NOMO-1 treated with dmso at 0.1 percent for 144 hours (cell line): Measurements from ENCODE around the gene ELOVL5.
"Not testable (repeated sequence)": the region's sequence is repeated elsewhere in the genome, so short reads cannot be mapped to it uniquely, and the experiment has no call there.

Source experiments
- DNase-seq: peaks from one replicate; lab custom pipeline; 2025; ENCODE audit not compliant: unreplicated experiment; lab: John Stamatoyannopoulos, UW

ELOVL5 gene

DNA sequence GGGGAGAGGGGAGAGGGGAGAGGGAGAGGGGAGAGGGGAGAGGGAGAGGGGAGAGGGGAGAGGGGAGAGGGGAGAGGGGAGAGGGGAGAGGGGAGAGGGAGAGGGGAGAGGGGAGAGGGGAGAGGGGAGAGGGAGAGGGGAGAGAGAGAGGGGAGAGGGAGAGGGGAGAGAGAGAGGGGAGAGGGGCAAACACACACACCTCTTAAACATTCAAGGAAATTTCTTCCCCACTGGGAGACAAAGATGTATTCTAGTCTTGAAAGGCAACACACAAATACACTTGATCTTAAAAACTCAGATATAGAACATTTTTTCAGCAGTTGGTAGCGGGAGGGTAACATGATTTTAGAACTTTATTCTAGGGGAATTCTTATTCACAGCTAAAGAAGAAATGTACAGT lies 42.5 kb downstream of the ELOVL5 start:
- not testable (repeated sequence) for DNase-seq

DNA sequence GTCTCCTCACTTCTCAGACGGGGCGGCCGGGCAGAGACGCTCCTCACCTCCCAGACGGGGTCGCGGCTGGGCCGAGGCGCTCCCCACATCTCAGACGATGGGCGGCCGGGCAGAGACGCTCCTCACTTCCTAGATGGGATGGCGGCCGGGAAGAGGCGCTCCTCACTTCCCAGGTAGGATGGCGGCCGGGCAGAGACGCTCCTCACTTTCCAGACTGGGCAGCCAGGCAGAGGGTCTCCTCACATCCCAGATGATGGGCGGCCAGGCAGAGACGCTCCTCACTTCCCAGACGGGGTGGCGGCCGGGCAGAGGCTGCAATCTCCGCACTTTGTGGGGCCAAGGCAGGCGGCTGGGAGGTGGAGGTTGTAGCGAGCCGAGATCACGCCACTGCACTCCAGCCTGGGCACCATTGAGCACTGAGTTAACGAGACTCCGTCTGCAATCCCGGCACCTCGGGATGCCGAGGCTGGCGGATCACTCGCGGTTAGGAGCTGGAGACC lies 43.2 kb downstream of the ELOVL5 start:
- DNase-seq: not testable (repeated sequence)

DNA sequence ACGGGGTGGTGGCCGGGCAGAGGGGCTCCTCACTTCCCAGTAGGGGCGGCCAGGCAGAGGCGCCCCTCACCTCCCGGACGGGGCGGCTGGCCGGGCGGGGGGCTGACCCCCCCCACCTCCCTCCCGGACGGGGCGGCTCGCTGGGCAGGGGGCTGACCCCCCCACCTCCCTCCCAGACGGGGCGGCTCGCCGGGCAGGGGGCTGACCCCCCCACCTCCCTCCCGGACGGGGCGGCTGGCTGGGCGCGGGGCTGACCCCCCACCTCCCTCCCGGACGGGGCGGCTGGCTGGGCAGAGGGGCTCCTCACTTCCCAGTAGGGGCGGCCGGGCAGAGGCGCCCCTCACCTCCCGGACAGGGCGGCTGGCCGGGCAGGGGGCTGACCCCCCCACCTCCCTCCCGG lies 43.8 kb downstream of the ELOVL5 start:
- DNase-seq: not testable (repeated sequence)

DNA sequence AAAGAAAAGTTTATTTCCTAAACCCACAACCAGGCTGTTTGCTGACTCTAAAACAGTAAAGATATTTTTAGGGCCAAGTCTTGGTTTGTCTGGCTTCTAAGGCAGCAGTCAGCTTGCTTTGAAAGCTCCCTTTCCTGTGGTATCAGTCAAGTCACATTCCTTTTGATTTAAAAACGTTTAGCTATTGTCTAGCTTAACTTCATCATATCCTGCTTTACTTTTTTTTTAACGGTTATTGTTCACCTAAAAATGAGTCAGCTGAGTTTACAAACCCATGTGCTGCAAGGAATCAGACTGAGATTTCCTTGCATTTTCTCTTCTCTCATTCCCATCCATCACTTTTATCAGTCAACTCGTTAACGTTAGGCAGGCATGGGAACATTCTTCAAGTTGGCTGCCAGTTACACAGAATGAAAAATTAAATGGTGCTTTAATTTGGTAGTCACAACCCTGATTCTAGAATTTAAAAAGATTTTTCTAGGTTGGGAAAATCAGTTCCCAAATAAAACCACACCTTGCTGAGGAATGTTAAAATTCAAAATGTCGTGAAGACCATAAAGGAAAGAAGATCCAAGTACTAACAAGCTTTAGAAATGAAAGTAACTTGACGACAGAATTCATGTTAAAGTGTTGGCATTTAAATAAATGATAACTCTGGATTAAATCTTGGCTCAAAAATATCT lies 45.9 kb downstream of the ELOVL5 start:
- DNase-seq: no peak

DNA sequence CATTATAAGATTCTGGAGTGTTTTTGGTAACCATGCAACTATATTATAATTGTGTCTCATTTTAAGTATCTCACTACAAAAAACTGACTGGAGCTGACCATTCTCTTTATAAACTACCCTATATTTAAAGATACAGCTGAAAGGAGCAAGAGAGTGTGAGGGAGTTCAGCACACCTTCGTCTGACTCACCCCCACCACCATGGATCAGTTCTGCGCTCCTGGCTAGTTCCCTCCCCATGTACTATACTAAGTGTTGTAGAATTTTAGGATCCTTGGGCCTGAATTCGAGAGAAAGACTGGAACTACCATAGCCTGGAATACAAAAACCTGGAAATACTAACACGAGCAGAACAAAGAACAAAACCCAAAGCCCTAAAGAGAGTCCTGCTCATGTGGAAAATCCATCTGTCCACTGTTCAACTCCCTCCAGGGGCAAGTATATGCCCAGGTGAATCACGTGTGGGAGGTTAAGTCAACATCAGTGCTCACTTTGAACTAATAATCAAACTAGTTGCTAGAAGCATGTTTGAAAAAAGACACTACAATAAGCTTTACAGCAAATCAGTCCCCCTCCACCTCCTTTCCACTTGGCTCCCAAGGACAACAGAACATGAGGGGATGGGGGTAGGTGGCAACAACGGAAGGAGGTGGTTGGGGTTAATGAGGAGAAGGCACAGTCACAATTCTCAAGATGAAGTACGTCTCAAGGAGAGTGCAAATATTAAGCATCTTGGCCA lies 46.8 kb downstream of the ELOVL5 start:
- DNase-seq: no peak

DNA sequence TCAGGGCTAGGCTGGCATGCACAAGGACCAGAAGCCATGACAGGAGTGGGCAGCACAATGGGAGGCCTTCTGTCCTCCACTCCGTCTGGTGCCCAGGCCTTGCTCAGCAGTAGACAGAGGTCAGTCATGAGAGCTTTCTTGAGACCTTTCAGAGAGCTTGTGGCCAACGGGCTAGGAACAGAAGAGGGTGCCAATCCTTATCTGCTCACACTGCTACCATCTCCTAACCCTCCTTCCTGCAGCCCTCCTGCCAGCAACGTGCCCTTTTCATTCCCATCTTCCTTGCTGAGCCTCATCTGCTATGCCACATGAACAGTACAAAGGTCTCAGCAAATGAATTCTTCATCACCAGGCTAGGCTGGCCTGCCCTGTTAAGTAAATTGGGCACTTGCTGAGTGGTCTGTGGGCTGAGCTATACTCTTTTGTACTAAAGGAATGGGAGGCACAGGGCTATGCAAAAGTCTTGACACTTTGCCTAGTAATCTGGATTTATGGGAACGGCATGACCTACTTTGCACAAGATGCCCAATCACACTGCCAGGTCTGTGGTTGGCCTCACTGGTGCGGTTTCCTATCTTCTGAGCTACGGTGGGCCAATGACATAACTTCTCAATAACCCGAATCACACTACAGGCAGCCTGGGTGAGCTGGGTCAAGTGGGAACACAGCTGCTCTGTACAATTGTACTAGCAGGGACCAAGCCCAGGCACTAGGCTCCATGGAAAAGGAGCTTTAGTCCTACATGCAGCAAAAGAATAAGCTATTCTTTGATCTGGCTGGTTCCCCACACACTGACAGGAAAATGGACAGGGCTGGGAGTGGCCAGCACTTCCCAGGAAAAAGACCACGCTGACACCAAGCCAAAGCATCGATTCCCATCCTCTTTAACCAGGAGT lies 47.8 kb downstream of the ELOVL5 start:
- peak; percentile 45 for DNase-seq

DNA sequence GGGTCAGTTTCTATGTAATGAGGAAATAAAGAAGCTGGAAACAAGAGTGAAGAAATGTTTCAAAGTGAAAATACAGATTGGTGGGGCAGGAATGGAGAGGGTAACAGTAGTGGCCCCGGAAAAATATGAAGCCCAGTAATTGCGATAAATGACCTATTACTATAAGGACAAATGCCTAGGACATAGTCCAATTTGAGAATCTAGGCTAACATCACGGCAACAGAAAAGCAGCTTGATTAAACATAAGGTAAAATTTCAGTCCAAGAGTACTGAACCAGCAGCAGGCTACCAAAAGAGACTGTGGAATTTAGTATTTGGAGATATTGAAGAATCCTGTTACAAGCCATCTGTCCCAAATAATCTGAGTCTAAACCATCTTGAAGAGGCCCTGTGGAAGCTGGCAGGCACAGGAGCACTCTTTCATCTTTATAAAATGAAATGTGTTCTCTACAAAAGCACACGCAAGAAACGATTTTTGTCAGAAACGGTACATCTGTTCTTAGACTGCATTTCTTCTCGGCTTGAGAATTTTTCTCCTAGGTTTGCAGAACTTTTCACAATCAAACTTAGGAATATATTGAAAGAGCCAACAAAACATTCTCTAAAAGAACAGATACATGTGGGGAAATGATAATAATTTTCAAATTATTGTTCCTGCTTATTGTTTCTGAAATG lies 49.3 kb downstream of the ELOVL5 start:
- DNase-seq: no peak

DNA sequence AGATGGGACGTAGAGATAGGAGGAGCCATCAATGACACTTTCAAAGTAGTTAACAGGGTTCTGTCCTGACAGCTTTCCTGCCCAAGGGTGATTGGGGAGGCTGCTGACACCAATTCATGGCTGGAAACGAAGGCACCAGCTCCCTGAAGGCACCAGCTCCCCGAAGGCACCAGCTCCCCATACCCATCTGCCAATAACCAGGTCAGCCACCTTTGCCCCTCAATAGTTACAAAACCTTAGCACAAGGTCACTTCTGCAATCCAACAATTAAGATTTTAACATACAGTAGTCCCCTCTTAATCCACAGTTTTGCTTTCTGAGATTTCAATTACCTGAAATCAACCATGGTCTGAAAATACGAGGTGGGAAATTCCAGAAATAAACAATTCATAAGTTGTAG lies 51.7 kb downstream of the ELOVL5 start:
- no peak for DNase-seq

DNA sequence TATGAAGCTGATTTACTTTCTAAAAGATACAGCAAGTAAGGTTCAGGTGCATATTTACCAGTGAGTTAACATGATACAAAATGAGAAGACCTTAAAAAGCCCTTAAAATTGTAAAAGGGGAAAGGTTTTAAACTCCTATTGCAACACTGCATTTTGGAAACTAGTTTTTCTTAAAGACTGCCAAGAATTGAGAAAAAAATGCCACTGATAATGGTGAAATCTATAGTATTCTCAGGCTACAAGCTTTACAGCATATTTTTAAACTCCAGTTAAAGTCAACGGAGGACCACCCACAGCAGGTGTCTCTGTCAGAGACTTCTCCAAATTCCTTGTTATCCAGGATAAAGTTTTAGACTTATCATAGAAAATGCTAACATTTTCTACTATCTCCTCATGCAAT lies 53.6 kb downstream of the ELOVL5 start:
- no peak for DNase-seq

DNA sequence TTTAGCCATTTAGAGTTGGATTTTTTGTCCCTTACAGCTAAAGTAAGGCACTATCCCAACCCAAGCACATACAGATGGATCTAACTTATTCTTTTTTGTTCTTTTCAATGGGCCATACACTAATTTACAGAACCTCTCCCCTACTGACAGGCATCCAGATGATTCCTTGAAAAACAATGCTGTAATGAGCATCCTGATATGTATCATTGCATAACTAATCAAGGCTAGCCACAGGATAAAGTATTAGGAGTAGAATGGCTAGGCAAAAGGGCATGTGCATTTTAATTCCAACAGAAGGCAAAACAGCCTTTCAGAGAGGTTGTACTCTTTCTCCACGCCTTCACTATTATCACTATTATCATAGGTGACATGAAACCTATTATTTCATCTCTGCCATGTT lies 54.1 kb downstream of the ELOVL5 start:
- no peak for DNase-seq

DNA sequence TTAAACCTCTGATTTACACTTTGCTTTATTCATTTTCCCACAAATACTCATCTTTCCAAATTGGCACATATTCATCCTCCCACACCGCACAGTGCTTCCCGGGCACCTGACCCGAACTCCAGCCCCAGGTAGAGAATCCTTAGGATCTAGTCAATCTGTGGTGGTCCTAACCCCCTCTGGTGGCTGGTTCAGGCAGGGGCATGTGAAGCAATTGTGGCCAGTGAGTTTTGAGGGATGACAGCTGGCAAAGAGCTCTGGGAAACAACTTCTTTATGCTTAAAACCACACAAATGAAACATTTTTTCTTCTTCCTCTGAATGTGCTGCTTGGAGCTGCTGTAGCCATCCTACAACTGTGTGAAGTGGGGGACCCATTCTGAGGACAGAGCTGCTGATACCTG lies 54.7 kb downstream of the ELOVL5 start:
- no peak for DNase-seq

DNA sequence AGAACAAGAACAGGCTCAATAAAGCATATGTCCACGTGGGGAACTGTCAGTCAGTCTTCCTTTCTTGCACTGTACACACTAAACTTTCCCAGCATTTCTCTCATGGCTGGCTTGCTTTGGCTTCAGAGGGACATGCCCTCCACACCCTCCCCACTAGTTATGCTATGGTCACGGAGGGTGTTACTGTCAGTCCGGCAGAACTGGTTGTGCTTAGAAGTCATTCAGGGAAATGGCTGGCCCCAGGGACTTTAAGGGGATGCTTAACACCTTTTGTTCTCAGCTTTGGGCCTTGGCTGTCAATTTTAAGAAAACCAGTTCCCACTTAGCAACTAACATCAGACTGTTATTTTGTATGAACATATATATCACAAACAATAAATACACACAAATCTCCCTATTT lies 55.1 kb downstream of the ELOVL5 start:
- no peak for DNase-seq

DNA sequence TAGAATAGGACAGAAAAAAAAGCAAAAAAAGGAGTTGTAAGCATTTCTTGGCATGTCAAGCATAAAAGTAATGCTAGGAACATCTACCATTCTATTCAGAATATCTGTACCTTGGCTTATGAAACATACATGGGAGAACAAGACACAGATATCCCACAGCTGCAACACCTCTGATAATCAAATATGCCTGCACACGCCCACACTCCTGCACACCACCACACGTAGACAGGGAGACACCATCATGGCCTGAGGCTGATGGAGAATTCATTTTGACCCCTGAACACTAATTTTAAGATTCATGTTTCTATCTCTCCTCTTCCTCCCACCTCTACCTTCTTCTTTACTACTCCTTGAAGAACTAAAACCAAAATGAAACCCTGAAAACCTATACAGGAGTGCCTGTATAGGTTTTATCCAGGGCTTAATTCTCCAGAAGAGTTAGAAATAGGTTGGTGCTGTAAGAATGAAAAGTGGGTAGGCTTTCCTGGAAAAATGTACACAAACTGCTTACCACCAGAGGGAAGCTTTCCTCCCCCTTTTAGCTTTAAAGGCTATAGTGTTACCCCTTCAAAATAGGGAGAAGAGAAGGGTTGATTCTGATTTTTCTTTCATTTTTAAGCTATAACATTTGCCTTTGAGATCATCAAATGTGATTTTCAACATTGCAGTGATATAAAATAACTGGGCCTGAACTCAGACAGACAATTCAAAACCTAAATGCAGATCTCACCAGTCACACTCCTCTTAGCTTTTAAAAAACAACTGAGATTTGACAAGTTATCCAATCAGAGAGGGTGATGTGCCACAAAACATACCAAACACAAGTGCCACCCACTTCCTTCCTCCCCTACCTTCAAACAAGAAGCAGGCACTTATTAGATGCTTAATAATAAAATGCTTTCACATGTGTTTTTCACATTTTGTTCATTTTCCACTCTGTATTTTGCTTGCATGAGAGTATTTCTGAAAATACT lies 57.9 kb downstream of the ELOVL5 start:
- DNase-seq: no peak

DNA sequence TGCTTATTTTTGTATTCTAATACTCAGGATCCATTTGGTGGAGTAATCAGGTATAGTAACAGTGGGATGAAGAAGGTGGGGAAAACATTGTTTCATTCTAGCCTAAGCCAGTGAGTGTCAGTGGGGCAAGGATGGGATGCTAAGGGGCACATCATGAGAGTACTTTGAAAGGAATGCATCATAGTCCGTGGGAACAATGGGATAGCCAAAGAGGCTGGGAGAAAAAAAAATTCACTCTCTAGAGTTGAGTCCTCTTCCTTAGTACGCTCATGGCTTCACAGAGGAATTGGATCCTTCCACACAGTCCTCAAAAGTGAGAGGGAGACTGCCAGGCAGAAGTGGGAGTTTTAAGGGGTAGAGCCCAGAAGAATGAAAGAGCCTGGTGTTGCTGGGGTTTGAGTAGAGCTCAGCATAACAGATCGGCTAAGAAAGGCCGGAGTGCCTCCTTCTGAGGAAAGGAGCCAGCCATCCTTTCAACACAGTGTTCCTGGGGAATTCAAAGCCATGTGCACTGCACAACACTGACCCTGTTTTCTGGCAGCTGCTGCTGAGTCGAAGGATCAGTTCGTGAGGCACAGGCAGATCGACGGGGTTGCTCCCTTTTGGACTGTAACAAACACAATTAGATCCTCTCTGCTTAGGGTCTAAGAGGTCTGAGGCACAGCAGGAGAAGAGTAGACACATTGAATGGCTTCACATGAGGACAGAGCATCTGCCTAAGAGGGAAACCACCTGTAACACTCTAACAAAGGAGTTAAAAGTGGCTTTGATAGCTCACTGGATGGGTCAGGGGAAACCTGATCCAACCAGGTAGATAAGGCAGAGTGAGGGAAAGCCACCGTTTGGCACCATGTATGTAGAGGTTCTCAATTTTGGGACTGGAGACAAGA lies 61.2 kb downstream of the ELOVL5 start:
- DNase-seq: no peak

DNA sequence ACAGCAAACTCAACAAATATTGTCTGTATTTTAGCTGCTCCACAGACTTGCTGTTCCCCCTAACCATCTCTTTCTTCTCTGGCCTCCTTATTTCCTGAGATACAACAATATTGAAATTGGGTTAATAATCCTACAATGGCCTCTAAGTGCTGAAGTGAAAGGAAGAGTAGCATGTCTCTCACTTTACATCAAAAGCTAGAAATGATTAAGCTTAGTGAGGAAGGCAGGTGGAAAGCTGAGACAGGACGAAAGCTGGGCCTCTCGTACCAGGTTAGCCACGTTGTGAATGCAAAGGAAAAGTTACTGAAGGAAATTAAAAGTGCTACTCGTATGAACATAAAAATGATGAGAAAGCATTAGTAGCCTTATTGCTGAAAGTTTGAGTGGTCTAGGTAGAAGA lies 63.8 kb downstream of the ELOVL5 start:
- DNase-seq: no peak

DNA sequence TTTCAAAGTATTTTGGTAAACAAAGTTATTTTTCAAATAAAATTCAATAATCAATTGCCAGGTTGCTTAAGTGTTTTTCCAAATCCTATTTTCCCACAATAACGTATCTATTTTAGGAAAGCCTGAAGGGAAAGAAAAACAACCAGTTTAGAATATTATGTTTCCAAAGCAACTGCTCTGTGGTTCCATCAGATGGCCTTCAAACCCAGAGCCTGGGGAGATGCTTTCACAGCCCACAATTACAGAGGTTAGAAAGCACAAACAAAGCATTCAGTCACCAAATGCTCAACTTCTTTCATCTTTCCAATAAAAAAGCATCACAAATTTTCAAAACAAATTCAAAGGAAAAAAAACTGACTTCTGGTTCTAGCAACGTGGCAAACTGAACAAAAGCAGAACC lies 66.0 kb downstream of the ELOVL5 start:
- DNase-seq: no peak

DNA sequence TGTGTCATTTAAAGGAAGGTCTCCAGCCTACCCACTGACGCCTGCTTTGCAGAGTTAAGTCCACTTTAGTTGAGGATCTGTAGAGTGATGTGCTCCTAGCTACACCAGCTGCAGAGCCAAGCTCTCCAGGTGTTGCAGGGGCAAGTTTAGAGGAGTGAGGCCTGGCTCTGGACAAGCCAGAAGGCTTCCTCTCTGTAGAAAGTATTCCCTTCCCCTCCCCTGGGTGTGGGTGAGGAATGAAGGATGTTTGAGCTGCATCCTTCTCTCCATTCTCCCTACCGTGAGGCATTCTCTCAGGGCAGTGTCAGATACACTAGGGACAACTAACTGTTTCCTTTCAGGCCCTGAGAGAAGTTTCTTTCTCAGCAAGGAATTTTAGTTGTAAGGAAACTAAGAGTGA lies 66.5 kb downstream of the ELOVL5 start:
- DNase-seq: no peak

DNA sequence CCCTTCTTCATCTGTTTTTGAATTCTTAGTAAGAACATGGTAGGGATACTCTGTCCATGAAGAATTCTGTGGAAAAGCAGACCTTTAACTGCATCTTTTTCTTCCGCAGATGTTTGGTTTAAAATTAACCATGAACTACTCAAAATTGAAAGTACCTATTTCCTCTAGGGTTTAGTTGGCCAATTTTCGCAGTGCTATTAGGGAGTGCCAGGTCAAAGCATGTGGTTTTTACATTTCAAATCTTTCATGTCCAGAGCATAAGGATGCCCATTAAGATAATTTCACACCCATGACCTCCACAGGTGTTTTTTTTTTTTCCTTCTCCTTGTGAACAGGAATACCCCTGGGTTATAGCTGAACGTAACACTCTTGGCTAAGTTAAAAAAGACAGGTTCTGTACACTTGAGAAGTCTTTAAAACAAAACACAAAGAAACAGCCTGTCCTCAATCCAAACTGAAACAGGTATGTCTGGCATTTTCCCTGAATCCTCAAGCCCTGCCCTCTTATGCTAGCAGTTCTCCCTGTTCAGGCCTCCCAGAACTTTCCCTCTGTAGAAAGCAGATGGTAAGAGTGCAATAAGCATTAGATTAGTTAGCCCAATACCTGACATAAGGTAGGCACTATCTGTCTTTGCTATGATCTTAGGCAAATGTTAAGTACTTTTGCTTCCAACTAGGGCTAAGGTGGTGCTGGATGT lies 67.1 kb downstream of the ELOVL5 start:
- no peak for DNase-seq
